HG03139 (cell line): ENCODE data around the gene ZNF654.
A peak's percentile ranks its signal among the peaks of the same experiment; 100 is the strongest.
"Not testable (repeated sequence)": the region's sequence is repeated elsewhere in the genome, so short reads cannot be mapped to it uniquely, and the experiment has no call there.

Experiments
- ATAC-seq: cut with Tn5 transposase; IDR thresholded peaks from one replicate; pipeline ENCODE4 v1.9.1; 2021; ENCODE audit not compliant: unreplicated experiment

Gene ZNF654

GRCh38 chr3:88133711-88134263 is 74.7 kb downstream of the ZNF654 start:
- no peak for ATAC-seq

DNA sequence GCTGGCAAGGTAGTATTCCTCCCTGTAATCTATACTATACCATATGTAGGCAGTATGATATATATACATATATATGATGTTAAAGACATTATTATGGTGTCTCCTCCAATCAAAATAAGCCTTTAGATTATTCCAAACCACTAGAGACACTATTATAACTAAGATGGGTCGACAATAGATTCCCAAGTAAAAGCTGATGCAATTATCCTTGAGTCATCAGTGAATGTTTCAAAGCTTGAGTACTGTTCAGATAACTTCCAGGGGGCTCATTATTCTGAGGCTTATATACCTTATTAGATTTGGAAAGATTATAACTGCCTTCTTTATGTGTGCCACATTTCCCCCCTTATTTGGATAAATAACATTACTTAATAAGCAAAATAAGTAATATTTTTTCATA is 78.8 kb downstream of the ZNF654 start:
- no peak for ATAC-seq

DNA sequence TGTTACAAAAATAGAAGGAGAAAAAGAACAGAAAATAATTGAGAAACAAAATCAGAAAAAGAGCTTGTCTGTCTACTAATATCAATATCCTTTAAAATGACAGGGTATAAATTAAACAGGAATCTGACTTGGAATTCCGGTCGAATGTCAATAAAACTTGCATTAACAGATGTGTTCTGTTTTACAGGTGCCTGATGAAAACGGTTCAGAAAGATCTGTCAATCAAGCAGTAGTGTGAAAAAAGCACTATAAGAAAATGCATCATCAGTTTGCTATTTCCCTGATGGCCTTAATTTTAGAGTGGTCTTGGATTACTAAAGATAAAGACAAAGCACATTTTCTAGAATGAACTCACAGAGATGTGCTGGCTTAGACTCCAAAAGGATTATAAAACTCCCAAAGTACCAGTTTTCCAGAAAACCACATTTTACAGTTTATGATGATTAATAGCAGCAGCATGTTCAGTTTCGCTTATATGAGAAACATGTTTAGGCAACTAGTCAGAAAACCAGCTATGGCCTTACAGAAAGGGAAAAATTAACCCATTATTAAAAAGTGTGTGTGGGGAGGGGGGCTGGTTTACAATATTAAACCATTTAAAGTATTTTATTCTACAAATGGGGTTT is 82.5 kb downstream of the ZNF654 start:
- no peak for ATAC-seq

GRCh38 chr3:88142094-88142624 is 83.1 kb downstream of the ZNF654 start:
- ATAC-seq, result no peak

DNA sequence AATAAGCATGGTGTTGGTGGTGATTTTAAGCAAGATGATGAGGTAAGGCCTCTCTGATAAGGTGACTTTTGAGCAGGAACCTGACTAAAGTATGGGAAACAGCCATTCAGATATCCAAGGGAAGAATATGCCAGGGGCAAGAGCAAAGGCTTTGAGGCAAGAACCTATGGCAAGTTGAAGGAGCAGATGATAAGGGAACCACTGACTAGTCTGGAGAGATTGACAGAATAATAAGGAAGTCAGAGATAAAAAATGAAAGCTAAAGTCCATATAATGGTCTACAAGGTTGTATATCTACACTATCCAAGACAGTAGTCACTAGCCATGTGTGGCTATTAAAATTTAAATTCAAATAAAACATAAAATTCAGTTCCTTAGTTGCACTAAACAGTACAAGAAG is 88.2 kb downstream of the ZNF654 start:
- ATAC-seq, result no peak

GRCh38 chr3:88148651-88149050 is 89.6 kb downstream of the ZNF654 start:
- ATAC-seq, result no peak

GRCh38 chr3:88149101-88149508 is 90.0 kb downstream of the ZNF654 start:
- ATAC-seq, result peak; percentile 17

DNA sequence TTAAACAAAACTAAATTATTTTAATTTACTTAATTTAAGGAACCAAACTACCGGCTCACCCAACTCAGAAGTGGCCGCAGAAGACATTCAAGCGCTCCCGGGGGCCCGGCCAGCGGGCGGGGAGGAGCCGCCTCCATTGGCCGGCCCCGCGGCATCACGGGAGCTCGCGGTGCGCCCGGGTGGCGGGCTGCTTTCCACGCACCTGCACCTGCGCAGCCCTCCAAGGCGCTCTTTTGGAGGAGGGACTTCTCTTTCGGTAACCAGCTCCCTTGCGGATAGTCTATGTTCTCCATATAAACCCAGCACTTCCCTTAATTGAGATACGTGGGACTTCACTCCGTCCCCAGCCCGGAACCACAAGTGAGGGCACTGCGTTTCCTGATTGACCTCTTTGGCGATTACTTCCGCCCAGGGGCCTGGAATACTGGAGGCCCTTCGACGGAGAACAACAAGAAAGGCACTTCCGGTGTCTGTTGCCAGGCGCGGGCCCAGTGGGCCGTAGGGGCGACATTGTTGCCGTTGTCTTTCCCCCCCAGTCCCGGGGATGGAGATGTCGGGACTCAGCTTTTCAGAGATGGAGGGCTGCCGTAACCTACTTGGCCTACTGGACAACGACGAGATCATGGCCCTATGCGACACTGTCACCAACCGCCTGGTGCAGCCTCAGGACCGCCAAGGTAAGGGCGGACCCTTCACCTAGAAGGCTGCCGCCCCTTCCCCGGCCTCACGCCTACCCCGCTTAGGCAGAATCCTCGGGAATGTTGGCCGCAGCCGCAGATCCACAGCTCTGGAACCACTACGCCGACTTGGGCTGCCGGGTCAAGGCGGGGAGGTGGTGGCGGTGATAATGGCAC is 90.7 kb downstream of the ZNF654 start, which contains the start of gene C3orf38:
Gene C3orf38 (plus strand): TSS at position 451 of the 854 bp plus-strand sequence. CDS start 94 bp downstream, at position 545.
- ATAC-seq, result peak; percentile 74

DNA sequence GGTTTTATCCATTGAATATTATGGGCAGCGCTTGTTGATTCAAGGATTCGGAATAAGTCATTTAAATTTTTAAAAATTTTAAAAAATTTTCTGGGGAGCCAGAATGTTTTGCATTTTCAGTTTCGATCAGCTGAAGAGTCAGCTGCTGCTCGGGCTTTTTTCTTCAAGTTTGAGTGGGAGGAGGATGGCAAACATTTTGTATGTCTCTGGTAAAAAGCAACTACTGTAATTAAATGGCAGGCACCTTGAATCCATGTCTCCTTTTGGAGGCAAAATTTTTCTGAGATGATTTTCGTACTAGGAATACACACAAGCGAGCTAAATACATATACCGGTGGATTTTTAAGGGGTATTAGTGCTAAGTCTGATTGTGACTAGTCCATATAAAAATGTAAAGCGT is 91.3 kb downstream of the ZNF654 start:
- ATAC-seq, result no peak

DNA sequence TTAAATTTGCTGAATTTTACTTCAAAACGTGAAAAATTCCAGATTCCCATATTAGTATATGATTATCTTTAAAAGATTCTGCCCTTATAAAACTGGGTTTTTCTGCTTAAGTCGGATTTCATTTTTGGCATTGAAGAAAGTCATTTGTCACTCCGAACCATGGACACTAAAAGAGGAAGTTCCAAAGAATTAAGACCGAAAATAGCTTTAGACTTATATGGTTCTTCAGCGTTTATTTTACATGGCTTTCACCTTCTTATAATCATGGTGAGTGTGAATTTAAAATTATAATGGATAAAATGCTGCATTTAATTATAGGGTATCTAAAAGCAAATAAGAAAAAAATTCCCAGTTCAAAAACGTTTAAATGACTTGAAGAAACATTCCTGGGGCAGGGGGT is 91.8 kb downstream of the ZNF654 start:
- ATAC-seq, result no peak

DNA sequence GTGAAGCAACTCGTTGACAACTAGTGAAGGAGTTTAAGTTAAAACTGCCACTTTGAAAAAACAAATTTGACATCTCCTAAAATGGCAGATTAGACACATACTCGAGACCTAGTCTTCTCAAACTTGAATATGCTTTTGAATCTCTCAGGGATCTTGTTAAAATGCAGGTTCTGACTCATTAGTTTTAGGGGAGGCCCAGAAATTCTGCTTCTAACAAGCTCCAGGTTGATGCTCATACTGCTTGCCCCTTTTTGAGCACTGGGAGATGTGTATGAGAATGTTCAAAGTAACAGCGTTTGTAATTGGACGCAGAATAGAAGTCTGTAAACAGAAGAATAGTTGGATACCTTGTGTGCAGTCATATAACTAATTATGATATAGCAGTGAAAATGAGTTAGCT is 92.3 kb downstream of the ZNF654 start:
- ATAC-seq, result no peak

DNA sequence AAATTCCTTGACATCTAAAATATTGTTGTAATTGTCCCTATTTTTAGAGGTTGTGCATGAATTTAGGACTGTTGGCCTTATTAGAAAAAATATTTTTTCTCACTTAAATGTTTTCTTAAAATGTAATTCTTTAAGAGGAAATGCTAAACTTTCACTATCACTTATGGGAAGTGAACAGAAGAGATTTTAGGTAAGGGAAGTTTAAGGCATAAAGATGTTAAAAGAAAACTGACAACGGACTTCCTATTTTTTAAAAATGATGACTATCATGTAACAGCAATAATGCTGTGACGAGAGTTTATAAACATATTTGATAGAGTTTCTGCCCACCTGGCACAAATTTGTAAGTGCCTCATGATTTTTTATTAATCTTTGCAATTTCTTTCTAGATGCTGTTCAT is 93.8 kb downstream of the ZNF654 start:
- no peak for ATAC-seq

DNA sequence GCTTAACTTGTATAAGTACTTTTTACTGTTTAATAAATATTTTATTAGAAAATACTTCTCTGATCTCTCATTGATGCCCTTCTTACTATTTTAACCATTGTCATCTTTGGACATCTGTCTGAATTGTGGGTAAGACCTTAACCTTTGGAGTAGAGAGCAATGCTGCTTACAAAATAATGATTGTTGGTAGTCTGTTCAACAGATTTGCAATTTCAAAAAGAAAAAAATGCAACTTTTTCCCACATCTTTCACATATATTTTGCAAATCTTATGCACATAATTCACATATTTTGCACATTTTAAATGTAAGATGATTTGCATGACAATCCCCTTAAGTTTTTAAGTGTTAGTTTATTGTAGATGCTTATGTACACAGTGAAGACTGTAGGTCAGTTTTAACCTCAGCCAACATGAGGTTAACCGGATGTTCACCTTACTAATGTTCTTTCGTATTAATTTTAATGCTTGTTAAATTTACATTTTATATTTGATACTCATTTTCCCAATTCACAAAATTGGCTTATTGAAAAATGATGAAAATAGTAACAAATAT is 107.4 kb downstream of the ZNF654 start:
- no peak for ATAC-seq

DNA sequence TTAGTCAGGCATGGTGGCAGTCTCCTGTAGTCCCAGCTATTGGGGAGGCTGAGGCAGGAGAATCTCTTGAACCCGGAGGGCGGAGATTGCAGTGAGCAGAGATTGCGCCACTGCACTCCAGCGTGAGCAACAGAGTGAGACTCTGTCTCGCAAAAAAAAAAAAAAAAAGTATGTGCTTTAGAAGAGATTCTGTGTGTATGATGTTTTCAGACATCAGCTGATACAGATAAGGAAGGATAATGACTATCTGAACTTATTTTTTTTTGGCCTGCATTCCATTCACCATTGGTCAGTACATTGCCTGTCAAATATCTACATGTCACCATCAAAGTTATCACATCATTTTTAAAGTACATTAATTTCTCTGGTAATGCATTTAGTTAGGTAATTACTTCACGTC is 108.1 kb downstream of the ZNF654 start:
- ATAC-seq, result no peak

DNA sequence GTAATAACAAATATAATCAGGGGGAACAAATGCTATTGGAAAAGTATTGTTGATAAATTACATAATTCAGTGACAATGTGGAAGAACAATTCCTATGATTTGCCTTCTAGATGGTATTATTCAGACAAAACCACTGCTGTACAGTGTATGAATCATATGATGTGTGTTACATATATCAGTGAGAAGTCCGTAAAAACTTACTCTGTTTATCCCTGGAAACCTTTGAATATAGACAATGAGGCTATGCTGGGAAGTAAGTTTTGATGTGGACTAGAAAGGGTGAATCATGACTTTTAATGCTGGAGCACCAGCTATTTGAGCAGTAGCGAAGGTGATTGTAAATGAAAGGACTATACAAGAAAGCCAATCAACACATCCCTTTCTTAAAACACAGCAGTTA is 108.6 kb downstream of the ZNF654 start:
- no peak for ATAC-seq

DNA sequence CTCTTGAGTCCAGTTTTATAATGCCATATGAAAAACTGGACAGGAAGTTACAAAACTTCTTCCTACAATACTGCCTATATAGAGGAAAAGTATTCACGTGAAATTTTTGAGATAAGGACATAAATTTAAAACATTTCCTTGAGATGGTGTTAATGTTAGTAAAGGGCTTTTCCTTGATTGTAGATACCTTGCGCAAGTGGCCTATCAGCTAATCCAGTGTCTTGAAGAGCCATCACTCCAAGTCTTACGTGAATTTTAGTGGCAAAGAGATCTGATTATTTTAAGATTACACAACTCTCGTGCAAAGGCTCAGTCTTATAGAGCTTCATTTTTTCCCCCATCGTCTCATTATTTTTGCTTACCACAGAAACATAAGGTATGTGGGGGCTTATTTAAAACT is 109.1 kb downstream of the ZNF654 start:
- no peak for ATAC-seq

DNA sequence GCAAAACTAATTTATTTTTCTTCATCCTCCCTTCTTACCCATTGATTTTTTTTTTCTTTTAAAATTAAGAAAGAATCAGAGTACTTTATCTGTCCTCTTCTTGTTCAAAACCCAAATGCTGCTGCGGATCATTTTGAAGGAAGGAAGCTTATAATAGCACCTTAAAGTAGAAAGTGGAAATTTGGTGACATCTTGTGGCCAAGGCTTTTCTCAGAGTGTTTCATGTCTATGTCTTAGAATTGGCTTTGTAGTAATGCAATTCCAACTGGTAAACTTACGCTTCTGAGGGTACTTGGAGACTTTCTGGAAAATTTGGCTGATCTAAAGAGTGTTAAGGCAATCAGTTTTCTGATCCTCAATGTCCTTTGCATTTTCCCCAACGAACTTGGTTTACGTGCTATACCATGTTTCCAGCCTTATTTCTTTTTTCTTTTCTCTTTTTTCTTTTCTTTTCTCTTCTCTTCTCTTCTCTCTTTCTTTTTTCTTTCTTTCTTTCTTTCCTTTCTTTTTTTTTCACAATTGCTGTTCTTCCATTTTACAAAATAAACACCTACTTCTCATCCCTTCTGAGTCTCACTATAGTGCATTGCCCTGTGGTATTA is 121.4 kb downstream of the ZNF654 start:
- peak; percentile 89 for ATAC-seq

GRCh38 chr3:88182165-88182918 is 123.3 kb downstream of the ZNF654 start:
- not testable (repeated sequence) for ATAC-seq

- ATAC-seq, result no peak
Measured at GRCh38 chr3:88188436-88188835, 129.4 kb downstream of the ZNF654 start.

- peak; percentile 65 for ATAC-seq
Measured at GRCh38 chr3:88189361-88189810, 130.3 kb downstream of the ZNF654 start.
